Epithelial cell of proximal tubule (primary cell): ENCODE measurements around the gene DGKE. TPM values are rescaled to one million over a fixed set of nuclear protein-coding genes. Genes with fewer than 3 reads are reported as not detected.

Experiments
- DNase-seq: peaks from one replicate; pipeline ENCODE4 v3.0.0-alpha.2; 2011; ENCODE audit warnings: low read depth
- H3K4me3 ChIP-seq: 2 replicates; pipeline ENCODE4 v1.5.1; 2011; ENCODE audit warnings: low read depth, mild to moderate bottlenecking, low read length
- CTCF ChIP-seq: conservative IDR thresholded peaks from 2 replicates; pipeline ENCODE4 v1.5.1; 2012; ENCODE audit warnings: low read depth, mild to moderate bottlenecking, low read length
- total RNA-seq: library from RNA; depleted of rRNA; stranded (reverse); fragments of >200 nt; gene quantifications from 2 replicates; pipeline ENCODE4 v1.2.3, GENCODE V29; 2015

The DGKE gene
- total RNA-seq, 1 donor from 2014 or later: 3.3 TPM

- no peak for TF ChIP-seq CTCF
- no peak overlapping the region for H3K4me3 ChIP-seq
- no peak for DNase-seq
Observed at GRCh38 chr17:56830726-56831368, 3.1 kb upstream of the DGKE start.

- no peak for TF ChIP-seq CTCF
- H3K4me3 ChIP-seq: no peak overlapping the region
- DNase-seq: no peak
Observed at GRCh38 chr17:56831369-56832095, 2.4 kb upstream of the DGKE start.

- no peak for DNase-seq
- no peak for TF ChIP-seq CTCF
- peak overlapping the region; percentile 80 for H3K4me3 ChIP-seq
Observed at GRCh38 chr17:56832446-56832845, 1.5 kb upstream of the DGKE start.

GRCh38 chr17:56833057-56833808 is 718 bp upstream of the DGKE start:
- TF ChIP-seq CTCF: no peak
- no peak for DNase-seq
- peak overlapping the region; percentile 80 for H3K4me3 ChIP-seq

GRCh38 chr17:56834380-56835263 is 671 bp downstream of the DGKE start:
- H3K4me3 ChIP-seq: peak overlapping the region; percentile 80
- DNase-seq: no peak
- TF ChIP-seq CTCF: no peak

GRCh38 chr17:56835264-56835585 is 1.3 kb downstream of the DGKE start:
- no peak for DNase-seq
- no peak for TF ChIP-seq CTCF
- peak overlapping the region; percentile 80 for H3K4me3 ChIP-seq
